GM18861 (cell line): Measurements from ENCODE around the gene TTL.

ENCODE experiments used
- ATAC-seq: cut with Tn5 transposase; IDR thresholded peaks from one replicate; pipeline ENCODE4 v1.9.1; 2021; ENCODE audit not compliant: unreplicated experiment

The TTL gene

GRCh38 chr2:112580084-112580483 is 98.1 kb downstream of the TTL start:
- no peak for ATAC-seq

GRCh38 chr2:112582314-112582746 is 100.4 kb downstream of the TTL start:
- ATAC-seq, result no peak

- no peak for ATAC-seq
Measured at GRCh38 chr2:112583497-112584133, 101.7 kb downstream of the TTL start.

GRCh38 chr2:112584134-112584890 is 102.4 kb downstream of the TTL start, which contains the start of gene CHCHD5:
TSS of gene CHCHD5 (plus strand) at chr2:112584609. CDS start at chr2:112584648, 39 bp downstream.
- peak; percentile 82 for ATAC-seq

- ATAC-seq, result no peak
Measured at GRCh38 chr2:112584891-112585250, 102.9 kb downstream of the TTL start.

- ATAC-seq, result no peak
Measured at GRCh38 chr2:112585400-112585799, 103.4 kb downstream of the TTL start.

GRCh38 chr2:112585873-112586464 is 104.0 kb downstream of the TTL start:
- no peak for ATAC-seq

- no peak for ATAC-seq
Measured at GRCh38 chr2:112588611-112589045, 106.7 kb downstream of the TTL start.
